ENCODE data around the gene MBD6.
A peak's percentile ranks its signal among the peaks of the same experiment; 100 is the strongest.

Gene MBD6

GRCh38 chr12:57522011-57522886 lies at the start of gene MBD6:
MBD6 (plus strand) TSS chr12:57522824; CDS start chr12:57524304, 1,480 bp downstream.
- peak; percentile 86 for DNase-seq (ENCODE audit: low read depth)

GRCh38 chr12:57473392-57473791 lies 49.2 kb upstream of the MBD6 start:
- DNase-seq (ENCODE audit: low read depth), result no peak

- no peak for DNase-seq (ENCODE audit: low read depth)
Observed at GRCh38 chr12:57473886-57474285, 48.7 kb upstream of the MBD6 start.

GRCh38 chr12:57474430-57474829 lies 48.2 kb upstream of the MBD6 start:
- no peak for DNase-seq (ENCODE audit: low read depth)

- DNase-seq (ENCODE audit: low read depth), result no peak
Observed at GRCh38 chr12:57474862-57475261, 47.8 kb upstream of the MBD6 start.

- DNase-seq (ENCODE audit: low read depth), result no peak
Observed at GRCh38 chr12:57475271-57476161, 47.1 kb upstream of the MBD6 start.

GRCh38 chr12:57476162-57476992 lies 46.2 kb upstream of the MBD6 start:
- DNase-seq (ENCODE audit: low read depth), result peak; percentile 57

GRCh38 chr12:57476993-57477709 lies 45.5 kb upstream of the MBD6 start:
- no peak for DNase-seq (ENCODE audit: low read depth)

GRCh38 chr12:57477710-57478681 lies 44.6 kb upstream of the MBD6 start:
- DNase-seq (ENCODE audit: low read depth), result no peak

- DNase-seq (ENCODE audit: low read depth), result no peak
Observed at GRCh38 chr12:57479043-57479375, 43.6 kb upstream of the MBD6 start.

- no peak for DNase-seq (ENCODE audit: low read depth)
Observed at GRCh38 chr12:57479376-57480115, 43.1 kb upstream of the MBD6 start, which contains the start of gene ARHGAP9. ARHGAP9 (minus strand) TSS chr12:57479866; CDS start chr12:57479406, 460 bp downstream.

- DNase-seq (ENCODE audit: low read depth), result no peak
Observed at GRCh38 chr12:57481671-57482070, 41.0 kb upstream of the MBD6 start.

GRCh38 chr12:57483466-57483865 lies 39.2 kb upstream of the MBD6 start:
- no peak for DNase-seq (ENCODE audit: low read depth)

GRCh38 chr12:57485695-57486094 lies 36.9 kb upstream of the MBD6 start:
- no peak for DNase-seq (ENCODE audit: low read depth)

GRCh38 chr12:57487055-57487596 lies 35.5 kb upstream of the MBD6 start:
- DNase-seq (ENCODE audit: low read depth), result no peak

- DNase-seq (ENCODE audit: low read depth), result peak; percentile 82
Observed at GRCh38 chr12:57487597-57488401, 34.8 kb upstream of the MBD6 start, which contains the start of gene MARS1. MARS1 (plus strand) TSS chr12:57488068; CDS start chr12:57488091, 23 bp downstream.

- no peak for DNase-seq (ENCODE audit: low read depth)
Observed at GRCh38 chr12:57488402-57489156, 34.0 kb upstream of the MBD6 start.

Data from stimulated activated CD8-positive, alpha-beta memory T cell treated with anti-CD3 and anti-CD28 coated beads, Interleukin-12 subunit alpha, Interleukin-12 subunit beta, amount 100 ng/mL, for 4 hours (primary cell).